Gastrocnemius medialis (tissue), 4 donors: ENCODE data around the gene FAM89A.

Source experiments
- CTCF ChIP-seq, 5 experiments: fragments of 450-650 bp in 3 of 5; fragments of 200-600 bp in 2 of 5; sonication (generic) in 2 of 5; IDR thresholded peaks in 4 of 5; conservative IDR thresholded peaks in 1 of 5; 1 replicate in 4 of 5; 2 replicates in 1 of 5; pipeline ENCODE4 v1.5.1; 2016 to 2019; ENCODE audit warnings: antibody characterized with exemption in 5 of 5, mild to moderate bottlenecking in 3 of 5, moderate library complexity in 3 of 5
- POLR2A ChIP-seq, 2 donors: fragments of 450-650 bp; IDR thresholded peaks; one replicate each; pipeline ENCODE4 v1.6.1; 2017; ENCODE audit warnings: antibody characterized with exemption in 2 of 2, mild to moderate bottlenecking in 2 of 2, moderate library complexity in 2 of 2

DNA sequence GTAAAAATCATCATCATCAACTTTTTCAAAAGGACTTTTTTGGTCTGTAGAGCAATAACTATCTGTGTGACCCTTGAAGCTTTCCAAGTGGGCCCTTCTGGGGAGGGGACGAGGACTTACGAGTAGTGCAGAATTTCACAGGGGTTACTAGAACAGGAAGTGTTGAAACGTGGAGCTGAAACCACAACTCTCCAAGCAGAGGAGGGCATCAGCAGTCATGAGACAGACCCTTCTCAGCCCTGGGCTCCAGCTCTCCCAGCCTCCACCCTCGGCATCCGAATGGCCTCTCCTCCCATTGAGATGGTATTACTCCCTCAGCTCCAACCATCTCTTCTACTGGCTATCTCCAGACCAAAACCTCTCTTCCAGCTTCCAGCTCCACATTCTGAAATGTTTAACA lies 3.6 kb downstream of the FAM89A start:
- TF ChIP-seq CTCF (IDR thresholded peaks at IDR 0.05 in 4 of 5, conservative IDR thresholded peaks at IDR 0.05 in 1 of 5) (no peak), POLR2A (IDR thresholded peaks at IDR 0.05) (no peak)
